HG03565 (cell line): ENCODE results near the gene TFF3.

Source experiments
- ATAC-seq: cut with Tn5 transposase; IDR thresholded peaks from one replicate; pipeline ENCODE4 v1.9.1; 2021; ENCODE audit warnings: mild to moderate bottlenecking, moderate library complexity; ENCODE audit not compliant: unreplicated experiment

The TFF3 gene, protein sequence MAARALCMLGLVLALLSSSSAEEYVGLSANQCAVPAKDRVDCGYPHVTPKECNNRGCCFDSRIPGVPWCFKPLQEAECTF

GRCh38 chr21:42315296-42315891, at the start of gene TFF3:
TSS of gene TFF3 (minus strand) at chr21:42315409. CDS start at chr21:42315374, 35 bp downstream.
- no peak for ATAC-seq

- no peak for ATAC-seq
Observed at GRCh38 chr21:42364304-42364865, 49.2 kb upstream of the TFF3 start.

DNA sequence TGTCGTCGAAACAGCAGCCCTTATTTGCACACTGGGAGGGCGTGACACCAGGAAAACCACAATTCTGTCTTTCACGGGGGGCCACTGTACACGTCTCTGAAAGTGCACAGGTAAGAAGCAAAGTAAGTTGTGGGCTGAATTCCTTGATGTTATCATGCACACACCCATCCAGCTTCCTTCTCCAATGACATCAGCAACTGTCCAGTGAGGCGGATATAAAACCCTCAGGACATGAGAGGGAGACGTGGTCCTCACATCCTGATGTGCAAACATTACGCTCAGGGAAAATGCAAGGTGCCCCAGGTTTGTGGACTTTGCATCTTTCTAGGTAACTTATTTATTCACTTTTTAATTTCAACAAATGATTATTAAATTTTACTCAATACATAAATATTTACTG, 48.1 kb upstream of the TFF3 start:
- ATAC-seq: no peak

DNA sequence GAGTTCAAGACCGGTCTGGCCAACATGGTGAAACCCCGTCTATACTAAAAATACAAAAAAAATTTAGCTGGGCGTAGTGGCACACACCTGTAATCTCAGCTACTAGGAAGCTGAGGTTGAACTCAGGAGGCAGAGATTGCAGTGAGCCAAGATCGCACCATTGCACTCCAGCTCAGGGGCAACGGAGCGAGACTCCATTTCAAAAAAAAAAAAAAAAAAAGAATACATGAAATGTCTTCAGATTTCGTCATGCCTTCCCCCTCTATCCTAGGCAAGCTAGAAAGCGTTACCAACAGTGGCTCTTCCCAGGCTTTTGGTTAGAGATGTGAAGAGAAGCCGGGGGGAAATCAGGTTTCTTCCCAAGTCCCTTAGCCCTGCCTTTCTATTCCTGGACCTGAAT, 47.5 kb upstream of the TFF3 start:
- no peak for ATAC-seq

GRCh38 chr21:42362198-42362597, 47.0 kb upstream of the TFF3 start:
- no peak for ATAC-seq

DNA sequence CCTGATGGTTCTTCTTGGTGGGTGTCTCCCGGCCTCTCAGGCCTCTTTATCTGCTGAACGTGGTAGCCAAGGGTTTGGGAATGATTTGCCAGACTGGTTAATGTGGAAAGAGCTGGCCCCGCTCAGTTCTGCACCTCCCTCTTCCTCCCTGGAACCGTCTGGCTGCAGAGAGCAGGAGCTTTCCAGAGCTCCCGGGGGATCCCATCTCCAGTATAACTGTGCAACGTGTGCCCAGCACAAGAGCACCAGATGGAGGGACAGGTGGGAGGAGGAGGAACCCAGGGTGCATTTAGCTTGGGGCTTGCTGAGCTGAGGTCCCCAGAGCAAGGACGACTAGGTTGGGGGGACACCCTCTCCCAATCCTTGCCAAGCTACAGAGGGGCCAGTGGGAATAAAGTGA, 46.1 kb upstream of the TFF3 start:
- no peak for ATAC-seq

GRCh38 chr21:42360317-42360716, 45.1 kb upstream of the TFF3 start:
- no peak for ATAC-seq

GRCh38 chr21:42358937-42359336, 43.7 kb upstream of the TFF3 start:
- ATAC-seq: no peak

GRCh38 chr21:42358261-42358660, 43.1 kb upstream of the TFF3 start:
- no peak for ATAC-seq

- no peak for ATAC-seq
Observed at GRCh38 chr21:42357307-42357706, 42.1 kb upstream of the TFF3 start.

- ATAC-seq: no peak
Observed at GRCh38 chr21:42356650-42357049, 41.4 kb upstream of the TFF3 start.

- ATAC-seq: no peak
Observed at GRCh38 chr21:42356046-42356445, 40.8 kb upstream of the TFF3 start.

DNA sequence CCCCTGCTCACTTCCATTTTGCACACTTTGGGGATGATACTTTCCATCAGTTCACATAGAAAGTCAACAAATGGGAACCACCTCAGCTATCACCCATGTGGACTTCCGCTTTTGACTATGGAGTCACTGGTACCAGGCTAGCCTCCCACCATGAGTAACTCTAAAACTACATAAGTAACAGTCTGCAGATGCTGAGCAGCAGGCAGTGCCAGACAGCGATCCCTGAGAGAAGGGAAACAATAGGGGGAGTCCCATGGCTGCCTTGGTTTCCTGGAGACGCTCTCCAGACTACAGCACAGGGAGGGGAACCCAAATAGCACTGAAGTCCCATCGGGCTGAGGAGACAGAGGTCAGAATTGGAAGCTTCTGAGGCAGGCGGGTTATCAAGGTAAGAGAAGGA, 38.4 kb upstream of the TFF3 start:
- ATAC-seq: no peak

- no peak for ATAC-seq
Observed at GRCh38 chr21:42352441-42353095, 37.4 kb upstream of the TFF3 start.

DNA sequence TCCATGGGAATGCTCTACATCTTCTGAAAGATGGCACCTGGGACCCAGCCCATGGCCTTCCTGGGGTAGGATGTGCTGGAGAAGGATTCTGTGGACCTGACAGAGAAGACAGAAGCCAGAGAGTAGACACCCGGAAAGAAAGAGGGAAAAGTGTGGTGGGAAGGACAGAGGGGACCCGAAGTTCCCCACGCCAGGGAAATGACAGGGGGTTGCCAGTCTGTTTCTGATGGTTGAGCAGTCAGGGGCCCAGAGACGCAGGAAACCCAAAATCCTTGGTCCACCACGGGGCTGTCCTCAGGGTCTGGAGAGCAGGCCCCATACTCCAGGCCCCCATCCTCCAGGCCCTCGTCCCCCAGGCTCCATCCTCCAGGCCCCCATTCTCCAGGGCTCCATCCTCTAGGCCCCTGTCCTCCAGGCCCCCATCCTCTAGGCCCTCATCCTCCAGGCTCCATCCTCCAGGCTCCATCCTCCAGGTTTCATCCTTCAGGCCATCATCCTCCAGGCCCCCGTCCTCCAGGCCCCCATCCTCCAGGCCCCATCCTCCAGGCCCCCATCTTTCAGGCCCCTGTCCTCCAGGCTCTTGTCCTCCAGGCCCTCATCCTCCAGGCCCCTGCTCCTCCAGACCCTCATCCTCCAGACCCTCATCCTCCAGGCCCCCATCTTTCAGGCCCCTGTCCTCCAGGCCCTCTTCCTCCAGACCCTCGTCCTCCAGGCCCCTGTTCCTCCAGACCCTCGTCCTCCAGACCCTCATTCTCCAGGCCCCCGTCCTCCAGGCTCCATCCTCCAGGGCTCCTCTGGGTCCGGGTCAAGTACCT, 36.6 kb upstream of the TFF3 start:
- ATAC-seq: no peak

DNA sequence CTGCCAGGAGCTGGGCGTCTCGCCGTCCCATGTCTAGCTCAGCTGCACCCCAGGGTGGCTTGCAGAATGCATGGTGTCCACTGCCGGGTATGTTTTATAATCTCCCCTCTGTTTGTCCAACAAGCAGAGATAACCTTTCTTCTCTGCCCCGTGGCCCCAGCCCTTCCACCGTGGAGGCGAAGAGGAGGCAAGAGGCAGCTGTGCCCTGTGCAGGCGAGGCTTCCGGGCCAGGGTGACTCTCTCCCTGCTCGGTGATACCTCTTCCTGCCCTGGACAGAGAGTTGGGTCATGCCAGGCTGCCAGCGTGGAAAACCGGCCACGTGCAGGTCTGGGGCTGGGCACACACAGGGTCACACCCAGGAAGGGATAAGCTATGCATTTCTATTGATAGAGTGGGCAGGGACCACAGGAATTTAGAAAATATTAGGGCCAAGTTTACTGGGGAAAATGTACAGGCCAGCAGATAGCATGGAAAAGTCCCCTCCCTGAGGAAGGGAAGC, 35.8 kb upstream of the TFF3 start, which contains the start of gene TFF2:
Gene TFF2 (minus strand): TSS at position 68 of the 500 bp plus-strand sequence. CDS start 37 bp downstream, at position 31.
- no peak for ATAC-seq

DNA sequence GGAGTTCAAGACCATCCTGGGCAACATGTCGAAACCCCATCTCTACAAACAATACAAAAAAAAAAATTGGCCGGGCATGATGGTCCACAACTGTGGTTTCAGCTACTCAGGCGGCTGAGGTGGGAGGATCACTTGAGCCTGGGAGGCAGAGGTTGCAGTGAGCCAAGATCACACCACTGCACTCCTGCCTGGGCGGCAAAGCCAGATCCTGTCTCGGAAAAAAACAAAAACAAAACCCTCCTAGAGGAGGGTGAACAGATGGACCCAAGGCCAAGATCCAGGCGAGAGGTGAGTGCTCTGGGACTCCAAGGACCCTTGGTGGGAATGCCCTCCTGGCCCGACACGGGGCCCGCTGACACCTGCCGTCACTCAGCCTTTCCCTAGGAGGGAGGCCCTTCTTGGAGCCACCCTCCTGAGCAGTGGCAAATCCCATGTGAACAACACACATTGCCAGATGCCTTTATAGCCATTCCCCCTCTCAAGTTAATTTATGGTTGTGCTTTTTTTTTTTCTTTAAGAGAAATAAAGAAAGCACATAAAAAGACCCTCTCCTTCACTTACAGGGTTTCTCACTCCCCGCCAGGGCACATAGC, 35.2 kb upstream of the TFF3 start:
- ATAC-seq: no peak

- ATAC-seq: no peak
Observed at GRCh38 chr21:42349420-42350317, 34.5 kb upstream of the TFF3 start.

DNA sequence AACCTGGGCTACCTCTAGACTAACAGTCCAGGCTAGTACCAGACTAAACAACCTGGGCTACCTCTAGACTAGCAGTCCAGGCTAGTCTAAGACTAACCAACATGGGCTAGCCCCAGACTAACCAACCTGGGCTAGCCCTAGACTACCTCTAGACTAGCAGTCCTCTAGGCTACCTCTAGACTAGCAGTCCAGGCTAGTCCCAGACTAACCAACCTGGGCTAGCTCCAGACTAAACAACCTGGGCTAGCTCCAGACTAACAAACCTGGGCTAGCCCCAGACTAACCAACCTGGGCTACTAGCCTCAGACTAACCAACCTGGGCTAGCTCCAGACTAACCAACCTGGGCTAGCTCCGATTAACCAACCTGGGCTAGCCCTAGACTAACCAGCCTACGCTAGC, 33.6 kb upstream of the TFF3 start:
- ATAC-seq: no peak
